Thyroid gland (tissue), 4 donors: ENCODE results near the gene MAPRE3. TPM values are rescaled to one million over a fixed set of nuclear protein-coding genes. Genes with fewer than 3 reads are reported as not detected.

Source experiments
- DNase-seq, 2 donors: peaks; one replicate each; pipeline ENCODE4 v3.0.0-alpha.2; 2019
- H3K27ac ChIP-seq, 3 donors: fragments of 200-600 bp; sonication (generic); 1 replicate in 2 of 3; 2 replicates in 1 of 3; pipeline ENCODE4 v1.5.1; 2016 to 2019; ENCODE audit warnings: mild to moderate bottlenecking in 1 of 3, moderate library complexity in 1 of 3
- H3K27me3 ChIP-seq: fragments of 200-600 bp; sonication (generic); one replicate; pipeline ENCODE4 v1.5.1; 2019
- H3K36me3 ChIP-seq, 2 donors: fragments of 200-600 bp; sonication (generic); one replicate each; pipeline ENCODE4 v1.5.1; 2016 to 2019
- H3K4me1 ChIP-seq, 2 donors: fragments of 200-600 bp; sonication (generic); one replicate each; pipeline ENCODE4 v1.5.1; 2017 to 2019
- H3K4me3 ChIP-seq, 3 donors: fragments of 200-600 bp; sonication (generic); replicated peaks in 1 of 3; 1 replicate in 2 of 3; 2 replicates in 1 of 3; pipeline ENCODE4 v1.5.1; 2016; ENCODE audit warnings: mild to moderate bottlenecking in 1 of 3
- H3K9me3 ChIP-seq: fragments of 200-600 bp; sonication (generic); one replicate; pipeline ENCODE4 v1.5.1; 2017
- CTCF ChIP-seq, 6 experiments: fragments of 200-600 bp in 3 of 6; fragments of 450-650 bp in 3 of 6; sonication (generic) in 3 of 6; IDR thresholded peaks; one replicate each; pipeline ENCODE4 v1.5.1; 2016 to 2019; ENCODE audit warnings: antibody characterized with exemption in 6 of 6, mild to moderate bottlenecking in 2 of 6, inconsistent platforms in 1 of 6, moderate library complexity in 1 of 6
- POLR2A ChIP-seq, 2 donors: fragments of 450-650 bp; IDR thresholded peaks; one replicate each; pipeline ENCODE4 v1.6.1; 2017; ENCODE audit warnings: antibody characterized with exemption in 2 of 2, mild to moderate bottlenecking in 2 of 2, moderate library complexity in 1 of 2
- WGBS, 2 donors: methylation state at CpG; one replicate each; pipeline ENCODE4 v1.1.5; 2017; 5-methylcytosine and 5-hydroxymethylcytosine counted together
- intact Hi-C: fragments of 100-400 bp; cut with DNase I; formaldehyde crosslinking; loops from one replicate; pipeline ENCODE4 v1.15.1; 2023
- total RNA-seq, 4 donors: library from RNA; depleted of rRNA; stranded (reverse); fragments of >200 nt; gene quantifications; one replicate each; pipeline ENCODE4 v1.2.3, GENCODE V29; 2016

MAPRE3 gene
- total RNA-seq, 4 donors from 2014 or later = 12.9 to 21.2 (median 17.0) TPM

DNA sequence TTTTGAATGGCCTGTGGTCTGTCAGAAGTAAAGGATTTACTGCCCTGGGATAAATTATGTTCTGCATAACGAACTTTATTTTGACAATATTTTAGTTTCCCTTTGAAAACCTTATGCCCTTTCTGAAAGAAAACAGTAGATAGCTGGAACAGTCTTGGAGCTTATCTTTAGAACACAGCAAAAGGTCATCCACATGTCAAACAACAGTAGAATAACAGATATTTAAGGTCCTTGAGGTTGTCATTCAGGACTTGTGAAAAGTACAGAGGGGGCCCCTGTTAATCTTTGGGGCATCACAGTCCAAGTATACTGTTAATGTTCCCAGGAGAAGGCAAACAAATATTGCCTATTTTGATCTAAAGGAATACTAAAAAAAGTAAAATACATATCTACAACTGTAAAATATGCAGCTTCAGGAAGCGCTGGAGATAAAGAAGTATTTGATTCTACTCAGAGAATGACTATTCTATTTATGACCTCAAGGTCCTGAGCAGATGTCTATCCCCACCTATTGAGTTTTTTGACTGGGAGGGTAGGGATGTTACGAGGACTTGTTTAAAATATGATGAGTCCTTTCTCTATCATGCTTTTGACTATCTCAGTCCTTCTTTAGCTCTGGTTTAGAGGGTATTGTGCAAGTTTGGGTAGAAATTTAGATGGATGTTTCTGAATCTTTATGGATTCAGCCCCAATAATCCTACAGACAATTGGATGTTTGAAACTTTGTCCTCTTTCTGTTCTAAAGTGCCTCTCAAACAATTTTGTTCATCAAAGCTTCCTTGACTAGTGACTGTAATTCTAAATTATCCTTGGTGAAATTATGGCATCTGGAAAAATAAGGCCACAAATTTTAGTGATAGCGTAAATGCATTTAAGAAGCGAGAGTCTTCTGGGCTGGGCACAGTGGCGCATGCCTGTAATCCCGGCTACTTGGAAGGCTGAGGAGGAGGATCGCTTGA, 37.3 kb downstream of the MAPRE3 start:
- TF ChIP-seq CTCF (IDR thresholded peaks at IDR 0.05) (no peak), POLR2A (IDR thresholded peaks at IDR 0.05) (no peak)
- H3K4me1 ChIP-seq = no peaks in the 10 kb centered on the region
- H3K27ac ChIP-seq = no peak overlapping the region
- no peaks in the 10 kb centered on the region for H3K9me3 ChIP-seq
- intact Hi-C loops = no loop called here
- no peaks in the 10 kb centered on the region for H3K36me3 ChIP-seq
- WGBS, 2 donors = 81 to 82% methylated on average over 8 of the region's 8 CpGs
- H3K4me3 ChIP-seq = no peak overlapping the region
- H3K27me3 ChIP-seq = no peaks in the 10 kb centered on the region
- DNase-seq = no peak

GRCh38 chr2:27008678-27009077, 38.2 kb downstream of the MAPRE3 start:
- H3K4me3 ChIP-seq = no peak overlapping the region
- H3K27me3 ChIP-seq = no peaks in the 10 kb centered on the region
- no peaks in the 10 kb centered on the region for H3K4me1 ChIP-seq
- no peak for DNase-seq
- H3K9me3 ChIP-seq = no peaks in the 10 kb centered on the region
- no peak overlapping the region for H3K27ac ChIP-seq
- H3K36me3 ChIP-seq = no peaks in the 10 kb centered on the region
- intact Hi-C loops = no loop called here
- 91 to 93% methylated on average over 4 of the region's 4 CpGs for WGBS, 2 donors
- TF ChIP-seq CTCF (IDR thresholded peaks at IDR 0.05) (no peak), POLR2A (IDR thresholded peaks at IDR 0.05) (no peak)

DNA sequence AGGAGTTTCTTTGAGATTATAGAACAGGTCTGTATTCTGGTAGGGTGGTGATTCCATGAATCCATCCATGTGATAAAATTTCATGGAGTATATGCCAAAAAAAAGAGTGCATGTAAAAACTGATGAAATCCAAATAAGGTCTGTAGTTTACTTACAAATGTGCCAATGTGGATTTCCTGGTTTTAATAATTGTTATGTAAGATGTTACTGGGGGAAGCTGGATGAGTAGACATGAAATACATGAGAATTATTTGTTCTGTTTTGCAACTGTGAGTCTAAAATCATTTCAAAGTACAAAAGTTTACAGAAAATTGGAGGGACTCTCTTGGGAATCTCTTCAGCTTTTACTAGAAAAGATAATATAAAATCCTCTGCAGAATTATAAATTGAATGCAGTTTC, 38.6 kb downstream of the MAPRE3 start:
- Histone ChIP-seq H3K4me3 (no peak overlapping the region), H3K4me1 (no peaks in the 10 kb centered on the region), H3K9me3 (no peaks in the 10 kb centered on the region), H3K27ac (no peak overlapping the region), H3K27me3 (no peaks in the 10 kb centered on the region), H3K36me3 (no peaks in the 10 kb centered on the region)
- no peak for DNase-seq
- TF ChIP-seq CTCF (IDR thresholded peaks at IDR 0.05) (no peak), POLR2A (IDR thresholded peaks at IDR 0.05) (no peak)
- intact Hi-C loops = no loop called here

DNA sequence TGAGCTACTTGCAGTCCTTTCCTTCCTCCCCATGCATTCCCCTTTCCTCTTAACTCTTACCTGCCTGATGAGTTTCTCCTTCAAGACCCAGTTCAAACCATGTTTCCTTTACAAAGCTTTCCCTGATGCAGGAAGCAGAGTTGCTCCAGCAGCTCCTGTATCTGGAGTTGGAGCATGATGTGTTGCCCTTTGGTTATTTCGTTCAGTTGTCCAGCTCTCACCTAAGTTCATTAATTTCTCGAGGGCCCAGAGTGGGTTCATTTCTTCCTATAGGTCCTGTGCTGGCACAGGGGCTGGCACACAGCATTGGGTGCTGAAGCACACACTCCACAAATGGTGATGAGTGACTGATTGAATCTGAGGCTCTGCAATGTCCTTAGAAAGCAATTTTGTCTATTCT, 39.3 kb downstream of the MAPRE3 start:
- WGBS, 2 donors = 76 to 77% methylated on average over 2 of the region's 2 CpGs
- no peak for DNase-seq
- intact Hi-C loops = no loop called here
- no peaks in the 10 kb centered on the region for H3K36me3 ChIP-seq
- H3K4me1 ChIP-seq = no peaks in the 10 kb centered on the region
- no peak overlapping the region for H3K4me3 ChIP-seq
- H3K27me3 ChIP-seq = no peaks in the 10 kb centered on the region
- no peak for TF ChIP-seq POLR2A (IDR thresholded peaks at IDR 0.05)
- TF ChIP-seq CTCF (IDR thresholded peaks at IDR 0.05) = no peak
- no peak overlapping the region for H3K27ac ChIP-seq
- no peaks in the 10 kb centered on the region for H3K9me3 ChIP-seq

DNA sequence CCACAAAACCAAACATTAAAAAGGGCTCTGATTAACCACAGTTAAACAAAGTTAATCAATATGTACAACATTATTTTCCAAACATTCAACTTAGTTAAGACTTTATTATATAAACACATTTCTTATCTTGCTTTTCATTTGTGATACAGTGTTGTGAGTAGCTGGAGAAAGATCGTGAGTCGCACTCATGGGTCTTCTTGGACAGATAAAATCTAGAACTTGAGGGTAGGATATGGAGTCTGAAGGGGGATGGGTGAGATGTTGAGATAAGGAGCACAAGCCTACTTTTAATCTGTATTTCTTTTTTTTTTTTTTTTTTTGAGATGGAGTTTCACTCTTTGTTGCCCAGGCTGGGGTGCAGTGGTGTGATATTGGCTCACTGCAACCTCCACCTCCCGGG, 39.7 kb downstream of the MAPRE3 start:
- WGBS, 2 donors = 88 to 90% methylated on average over 3 of the region's 3 CpGs
- intact Hi-C loops = no loop called here

More for the DNA sequence above, 39.7 kb downstream of the MAPRE3 start:
- H3K27me3 ChIP-seq = no peaks in the 10 kb centered on the region
- H3K4me1 ChIP-seq = peaks cover under 1 to 1% of the 10 kb centered on the region in 2 donors
- no peaks in the 10 kb centered on the region for H3K9me3 ChIP-seq
- no peak for DNase-seq
- H3K36me3 ChIP-seq = no peaks in the 10 kb centered on the region
- no peak for TF ChIP-seq POLR2A (IDR thresholded peaks at IDR 0.05)
- TF ChIP-seq CTCF (IDR thresholded peaks at IDR 0.05) = no peak
- no peak overlapping the region for H3K4me3 ChIP-seq
- H3K27ac ChIP-seq = no peak overlapping the region
